NCI-H1436 (cell line): Measurements from ENCODE around the gene DIP2B.
"Not testable (repeated sequence)": the region's sequence is repeated elsewhere in the genome, so short reads cannot be mapped to it uniquely, and the experiment has no call there.

ENCODE experiments used
- DNase-seq: peaks from one replicate; lab custom pipeline; 2025; lab: John Stamatoyannopoulos, UW

The DIP2B gene, protein sequence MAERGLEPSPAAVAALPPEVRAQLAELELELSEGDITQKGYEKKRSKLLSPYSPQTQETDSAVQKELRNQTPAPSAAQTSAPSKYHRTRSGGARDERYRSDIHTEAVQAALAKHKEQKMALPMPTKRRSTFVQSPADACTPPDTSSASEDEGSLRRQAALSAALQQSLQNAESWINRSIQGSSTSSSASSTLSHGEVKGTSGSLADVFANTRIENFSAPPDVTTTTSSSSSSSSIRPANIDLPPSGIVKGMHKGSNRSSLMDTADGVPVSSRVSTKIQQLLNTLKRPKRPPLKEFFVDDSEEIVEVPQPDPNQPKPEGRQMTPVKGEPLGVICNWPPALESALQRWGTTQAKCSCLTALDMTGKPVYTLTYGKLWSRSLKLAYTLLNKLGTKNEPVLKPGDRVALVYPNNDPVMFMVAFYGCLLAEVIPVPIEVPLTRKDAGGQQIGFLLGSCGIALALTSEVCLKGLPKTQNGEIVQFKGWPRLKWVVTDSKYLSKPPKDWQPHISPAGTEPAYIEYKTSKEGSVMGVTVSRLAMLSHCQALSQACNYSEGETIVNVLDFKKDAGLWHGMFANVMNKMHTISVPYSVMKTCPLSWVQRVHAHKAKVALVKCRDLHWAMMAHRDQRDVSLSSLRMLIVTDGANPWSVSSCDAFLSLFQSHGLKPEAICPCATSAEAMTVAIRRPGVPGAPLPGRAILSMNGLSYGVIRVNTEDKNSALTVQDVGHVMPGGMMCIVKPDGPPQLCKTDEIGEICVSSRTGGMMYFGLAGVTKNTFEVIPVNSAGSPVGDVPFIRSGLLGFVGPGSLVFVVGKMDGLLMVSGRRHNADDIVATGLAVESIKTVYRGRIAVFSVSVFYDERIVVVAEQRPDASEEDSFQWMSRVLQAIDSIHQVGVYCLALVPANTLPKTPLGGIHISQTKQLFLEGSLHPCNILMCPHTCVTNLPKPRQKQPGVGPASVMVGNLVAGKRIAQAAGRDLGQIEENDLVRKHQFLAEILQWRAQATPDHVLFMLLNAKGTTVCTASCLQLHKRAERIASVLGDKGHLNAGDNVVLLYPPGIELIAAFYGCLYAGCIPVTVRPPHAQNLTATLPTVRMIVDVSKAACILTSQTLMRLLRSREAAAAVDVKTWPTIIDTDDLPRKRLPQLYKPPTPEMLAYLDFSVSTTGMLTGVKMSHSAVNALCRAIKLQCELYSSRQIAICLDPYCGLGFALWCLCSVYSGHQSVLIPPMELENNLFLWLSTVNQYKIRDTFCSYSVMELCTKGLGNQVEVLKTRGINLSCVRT (N-terminal part only)

DNA sequence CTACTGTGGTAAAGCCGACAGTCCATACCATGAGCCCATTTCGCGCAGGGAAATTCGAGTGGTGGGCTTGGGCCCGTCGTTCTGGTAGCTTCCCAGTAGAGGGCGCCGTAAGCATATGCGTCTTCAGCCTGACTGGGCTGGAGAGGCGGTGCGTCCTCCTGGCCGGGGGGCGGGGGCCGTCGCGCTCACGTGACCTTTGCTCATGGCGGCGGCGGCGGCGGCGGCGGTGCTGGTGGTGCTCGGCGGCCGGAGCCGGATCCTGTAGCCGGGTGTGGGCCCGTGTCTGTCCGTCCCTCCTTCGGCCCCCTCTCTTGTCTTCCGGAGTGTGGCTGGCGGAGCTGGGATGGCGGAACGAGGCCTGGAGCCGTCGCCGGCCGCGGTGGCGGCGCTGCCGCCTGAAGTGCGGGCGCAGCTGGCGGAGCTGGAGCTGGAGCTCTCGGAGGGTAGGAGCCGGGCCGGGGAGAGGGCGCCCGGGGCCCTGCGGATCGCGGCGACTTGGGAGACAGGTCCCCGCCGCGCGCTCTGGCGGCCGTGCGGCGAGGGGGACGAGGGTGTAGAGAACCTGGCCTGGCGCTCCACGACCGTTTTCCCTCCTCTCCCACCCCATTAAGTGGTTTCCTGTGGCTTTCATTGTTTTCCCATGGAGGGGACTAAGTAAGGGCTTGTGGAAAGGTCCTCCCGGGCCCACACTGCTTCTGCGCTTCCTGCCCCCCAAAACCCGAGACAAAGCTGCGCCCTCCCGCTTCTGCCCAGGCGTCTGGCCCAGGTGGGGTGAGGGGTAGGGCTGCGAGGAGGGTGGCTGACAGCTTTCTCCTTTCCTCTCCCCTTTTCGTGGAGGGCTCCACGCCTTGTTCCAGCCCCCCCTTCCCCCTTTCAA is at the start of gene DIP2B:
DIP2B (plus strand) TSS at position 188 of the 877 bp plus-strand sequence; CDS start at position 344, 156 bp downstream.
- DNase-seq = peak; percentile 90

DNA sequence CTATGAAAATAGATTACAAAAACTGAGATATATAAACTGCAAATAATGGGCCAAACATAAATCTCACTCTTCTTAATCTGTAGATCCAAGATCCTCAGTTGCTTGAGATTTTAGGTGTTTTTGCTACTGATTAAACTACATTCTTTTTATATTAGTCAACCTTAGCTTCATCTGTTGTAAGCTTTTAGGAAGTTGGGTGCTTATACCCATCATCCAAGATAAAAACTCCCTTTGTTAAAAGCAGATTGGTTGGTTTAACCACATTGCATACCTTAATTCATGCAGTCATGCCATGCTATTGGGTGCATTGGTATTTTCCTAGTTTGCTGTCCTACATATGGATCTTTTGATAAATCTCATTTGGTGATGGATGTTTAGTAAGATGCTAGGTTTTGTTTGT is 46.2 kb upstream of the DIP2B start:
- no peak for DNase-seq

DNA sequence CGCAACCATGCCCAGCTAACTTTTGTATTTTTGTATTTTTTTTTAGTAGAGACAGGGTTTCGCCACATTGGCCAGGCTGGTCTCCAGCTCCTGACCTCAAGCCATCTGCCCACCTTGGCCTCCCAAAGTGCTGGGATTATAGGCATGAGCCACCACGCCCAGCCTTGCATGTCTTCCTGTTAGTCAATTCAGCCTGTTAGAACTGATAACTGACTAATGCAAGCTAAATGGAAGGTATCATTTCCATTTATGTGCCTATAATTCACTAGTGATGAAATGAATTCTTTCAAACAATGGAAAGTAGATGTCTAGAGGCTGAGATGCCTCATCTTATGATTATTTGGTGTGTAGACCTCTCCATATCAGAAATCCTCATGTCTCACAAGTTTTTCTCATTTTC is 37.3 kb upstream of the DIP2B start:
- no peak for DNase-seq

DNA sequence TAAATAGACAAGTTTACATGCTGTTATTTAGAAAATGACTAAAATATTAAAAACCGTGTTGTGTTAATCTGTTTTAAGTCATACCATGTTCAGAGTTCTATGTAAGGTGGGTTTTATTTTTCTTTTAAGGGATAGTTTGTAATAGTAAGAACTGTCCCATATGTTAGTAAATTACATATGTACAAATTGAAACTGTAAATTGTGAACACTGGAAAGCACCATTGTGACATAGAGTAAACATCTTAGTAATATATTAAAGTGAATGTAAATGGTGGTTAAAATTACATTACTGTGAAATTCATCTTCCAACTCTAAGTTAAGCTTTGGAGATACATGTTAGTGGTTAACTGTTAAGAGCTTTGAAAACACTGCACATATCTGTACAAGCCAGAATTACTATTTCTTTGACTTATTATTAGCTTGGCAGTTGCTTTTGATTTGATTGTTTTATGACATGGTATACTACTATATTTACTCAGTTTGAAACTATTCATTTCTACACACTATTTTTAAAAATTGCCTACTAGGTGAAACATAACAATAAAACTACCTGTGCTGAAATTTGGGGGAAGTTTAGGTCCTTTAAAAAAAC is 27.4 kb upstream of the DIP2B start:
- DNase-seq = no peak

DNA sequence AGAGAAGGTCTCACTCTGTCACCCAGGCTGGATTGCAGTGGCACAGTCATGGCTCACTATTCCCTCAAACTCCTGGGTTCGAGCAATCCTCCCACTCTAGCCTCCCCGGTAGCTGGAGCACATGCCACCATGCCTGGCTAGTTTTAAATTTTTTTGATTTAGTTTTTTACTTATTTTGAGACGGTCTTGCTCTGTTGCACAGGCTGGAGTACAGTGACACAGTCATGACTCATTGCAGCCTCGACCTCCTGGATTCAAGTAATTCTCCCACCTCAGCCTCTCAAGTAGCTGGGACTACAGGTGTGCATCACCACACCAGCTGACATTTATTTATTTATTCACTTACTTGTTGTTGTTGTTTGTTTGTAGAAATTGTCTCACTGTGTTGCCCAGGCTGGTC is 22.2 kb upstream of the DIP2B start:
- DNase-seq = no peak

DNA sequence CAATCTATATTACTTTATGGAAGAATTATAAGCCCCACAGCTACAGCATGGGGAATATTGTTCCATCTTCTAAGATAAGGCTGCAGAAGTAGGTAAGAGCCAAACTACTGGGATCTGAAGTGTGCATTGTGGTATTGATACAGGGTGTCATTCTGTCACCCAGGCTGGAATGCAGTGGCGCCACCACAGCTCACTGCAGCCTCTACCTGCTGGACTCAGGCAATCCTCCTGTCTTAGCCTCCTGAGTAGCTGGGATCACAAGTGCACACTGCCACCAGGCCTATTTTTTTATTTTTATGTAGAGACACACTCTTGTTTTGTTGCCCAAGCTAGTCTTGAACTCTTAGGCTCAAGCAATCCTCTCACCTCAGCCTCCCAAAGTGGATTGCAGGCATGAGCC is 21.3 kb upstream of the DIP2B start:
- no peak for DNase-seq

DNA sequence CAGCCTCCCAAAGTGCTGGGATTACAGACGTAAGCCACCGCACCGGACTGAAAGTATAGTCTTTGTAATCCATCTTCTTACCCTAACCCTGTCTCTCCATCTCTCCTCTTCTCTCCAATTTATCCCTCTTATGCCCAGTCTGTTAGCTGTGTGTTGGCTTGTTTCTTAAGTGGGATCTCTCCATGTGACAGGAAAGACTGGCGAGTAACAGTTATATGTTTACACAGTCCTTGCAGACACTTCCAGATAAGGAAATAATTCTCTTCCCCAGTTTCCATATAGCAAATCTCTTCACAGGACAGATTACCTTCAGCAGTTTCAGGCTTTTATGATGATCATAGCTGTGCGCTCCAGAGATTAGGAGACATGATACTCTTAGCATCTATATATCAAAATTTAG is 16.0 kb upstream of the DIP2B start:
- DNase-seq = no peak

DNA sequence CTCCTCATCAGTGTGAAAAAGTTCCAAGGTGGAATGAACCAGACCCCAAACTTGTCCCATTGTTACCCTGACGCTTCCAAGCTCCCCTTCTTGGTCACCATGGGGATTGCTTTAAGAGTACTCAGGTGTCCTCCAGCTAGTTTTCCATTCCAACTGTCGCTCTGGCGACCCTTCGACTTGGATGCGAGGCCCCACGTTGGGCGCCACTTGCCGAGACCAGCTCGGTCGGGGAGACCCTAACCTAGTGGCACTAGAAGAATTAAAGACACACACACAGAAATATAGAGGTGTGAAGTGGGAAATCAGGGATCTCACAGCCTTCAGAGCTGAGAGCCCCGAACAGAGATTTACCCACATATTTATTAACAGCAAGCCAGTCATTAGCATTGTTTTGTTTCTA is 6.7 kb upstream of the DIP2B start:
- not testable (repeated sequence) for DNase-seq

DNA sequence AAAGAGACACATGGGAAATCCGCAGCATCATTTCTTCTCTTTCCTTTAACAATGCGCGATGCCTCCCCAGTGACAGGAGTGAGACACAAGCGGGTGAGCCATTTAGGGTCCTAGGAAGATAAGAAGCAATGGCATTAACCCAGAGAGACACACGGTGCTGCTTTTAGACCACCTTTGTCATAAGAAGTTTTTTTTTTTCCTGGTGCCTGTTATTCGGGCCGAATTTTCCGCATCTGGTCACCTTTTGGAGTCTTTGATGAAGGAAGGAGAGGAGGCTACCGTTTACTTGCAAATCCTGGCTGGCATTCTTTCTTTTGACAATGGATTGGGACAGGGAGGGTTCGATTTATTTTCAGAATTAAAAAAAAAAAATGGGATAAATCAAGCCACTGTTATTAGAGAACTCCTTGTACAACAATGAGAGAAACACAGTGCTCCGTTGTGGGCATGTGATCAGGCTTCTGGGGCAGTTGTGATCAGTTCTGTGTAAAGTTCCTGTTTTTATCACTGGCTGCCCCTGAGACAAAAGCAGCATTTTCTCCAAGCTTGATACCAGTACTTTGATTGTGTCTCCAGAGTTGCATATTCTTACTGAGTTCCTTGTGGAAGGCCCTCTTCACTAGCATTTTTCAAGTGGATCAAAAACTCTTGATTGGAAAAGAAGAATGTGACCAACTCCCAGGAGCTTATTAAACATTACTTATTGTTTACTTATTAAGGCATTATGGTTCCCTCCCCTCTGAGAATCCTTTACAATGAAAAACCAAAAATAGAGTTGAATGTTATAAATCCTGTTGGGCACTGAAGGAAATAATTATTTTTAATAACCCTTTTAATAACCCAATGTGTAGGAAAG is 1.1 kb downstream of the DIP2B start:
- no peak for DNase-seq

DNA sequence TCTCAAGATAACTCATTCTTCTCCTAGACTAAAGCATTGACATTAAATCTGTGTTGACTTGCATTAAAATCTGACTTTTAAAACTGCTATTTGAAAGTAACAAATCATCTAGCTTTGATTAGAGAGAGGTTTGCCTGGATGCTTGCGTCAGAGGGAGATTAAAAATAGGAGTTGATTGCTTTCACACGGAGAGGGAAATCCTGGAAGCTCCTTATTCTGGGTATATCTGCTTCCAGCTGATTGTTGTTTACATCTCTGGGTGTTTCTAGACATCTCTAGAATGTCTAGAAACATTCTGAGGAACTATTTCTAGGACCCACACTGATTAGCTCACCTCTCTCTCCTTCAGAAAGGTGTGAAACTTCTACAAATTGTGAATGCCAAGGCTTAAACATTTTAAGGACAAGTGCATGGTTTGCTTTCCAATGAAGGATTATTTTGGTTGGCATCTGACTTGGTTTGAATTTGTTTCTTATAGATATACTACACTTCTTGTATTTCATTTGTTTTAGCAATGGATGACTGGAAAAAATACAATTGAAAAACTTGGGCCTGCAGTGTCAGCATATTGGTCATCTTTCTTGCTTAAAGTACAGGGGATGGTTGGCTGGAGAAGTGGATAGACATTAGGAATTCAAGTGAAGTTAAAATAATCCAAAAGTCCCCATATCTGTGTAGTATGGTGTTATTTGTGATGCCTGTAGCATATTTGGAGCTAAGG is 2.1 kb downstream of the DIP2B start:
- DNase-seq = no peak

DNA sequence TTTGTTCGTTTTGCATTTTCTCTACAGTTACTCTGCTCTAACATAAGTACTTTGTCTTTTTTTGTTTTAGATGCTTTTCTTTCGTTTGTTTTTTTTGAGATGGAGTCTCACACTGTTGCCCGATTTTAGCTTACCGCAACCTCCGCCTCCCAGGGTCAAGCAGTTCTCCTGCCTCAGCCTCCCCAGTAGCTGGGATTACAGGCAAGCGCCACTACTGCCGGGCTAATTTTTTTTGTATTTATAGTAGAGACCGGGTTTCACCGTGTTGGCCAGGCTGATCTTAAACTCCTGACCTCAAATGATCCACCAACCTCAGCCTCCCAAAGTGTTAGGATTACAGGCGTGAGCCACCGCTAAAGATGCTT is 2.7 kb downstream of the DIP2B start:
- DNase-seq = no peak

DNA sequence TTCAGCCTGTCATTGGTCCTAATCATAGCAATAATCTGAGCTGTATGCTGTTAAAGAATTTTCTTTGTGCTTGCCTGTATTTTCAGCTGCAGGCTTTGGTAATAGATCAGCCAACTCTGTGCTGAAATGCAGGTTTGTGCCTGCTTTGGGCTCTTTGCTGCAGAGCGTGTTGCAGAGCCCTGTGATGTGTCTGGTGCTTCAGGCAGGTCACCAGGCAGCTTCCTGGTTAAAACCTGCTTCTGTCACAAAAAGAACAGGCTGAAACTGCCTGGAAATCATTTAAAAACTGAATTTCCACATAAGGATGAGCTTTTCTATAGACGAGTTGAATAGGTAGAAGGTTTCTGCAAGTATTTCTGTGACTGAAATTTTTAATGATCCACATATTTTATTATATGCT is 3.1 kb downstream of the DIP2B start:
- DNase-seq = no peak

DNA sequence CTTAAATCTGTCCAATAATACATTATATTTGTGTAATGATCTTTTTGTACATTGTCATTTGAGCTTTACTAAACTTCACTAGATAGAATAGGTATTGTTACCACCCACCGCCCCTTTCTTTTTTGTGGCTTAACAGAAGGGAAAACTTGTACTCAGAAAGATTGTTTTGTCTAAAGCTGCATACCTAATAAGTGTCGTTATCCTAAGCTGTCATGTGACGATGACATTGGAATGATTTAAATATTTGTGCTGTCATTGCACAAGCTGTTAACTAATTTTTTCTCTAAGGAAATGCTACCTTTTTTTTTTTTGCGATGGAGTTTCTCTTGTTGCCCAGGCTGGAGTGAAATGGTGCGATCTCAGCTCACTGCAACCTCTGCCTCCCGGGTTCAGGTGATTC is 3.6 kb downstream of the DIP2B start:
- no peak for DNase-seq

DNA sequence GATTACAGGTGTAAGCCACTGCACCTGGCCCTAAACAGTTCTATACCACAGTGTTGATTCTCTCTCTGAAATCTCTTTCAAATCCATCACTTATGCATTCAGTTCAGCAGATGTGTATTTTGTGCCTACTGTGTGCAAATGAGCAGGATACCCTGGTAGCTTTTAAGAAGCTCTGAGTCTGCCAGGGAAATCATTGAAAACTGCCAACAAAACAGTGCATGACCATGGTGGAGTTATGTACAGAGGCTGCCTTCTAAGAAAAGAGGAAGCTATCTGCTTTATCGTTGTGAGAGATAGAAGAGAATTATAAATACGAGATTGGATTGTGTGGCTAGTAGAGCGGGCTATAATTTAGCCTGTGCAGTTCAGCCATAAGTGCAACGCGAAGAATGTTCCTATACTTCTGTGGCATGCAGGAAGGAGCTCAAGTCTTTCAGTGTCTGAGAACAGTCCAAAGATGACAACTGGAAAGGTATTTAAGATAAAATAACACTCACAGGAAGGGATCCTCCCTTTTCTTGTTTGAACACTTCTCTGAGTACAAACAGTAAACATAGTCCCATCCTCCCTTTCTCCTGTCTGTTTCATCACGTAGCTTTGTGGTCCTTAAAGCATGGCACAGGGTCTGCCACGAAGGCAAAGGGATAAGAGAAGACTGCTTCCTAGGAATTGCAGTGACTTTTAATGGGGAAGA is 4.3 kb downstream of the DIP2B start:
- DNase-seq = no peak

DNA sequence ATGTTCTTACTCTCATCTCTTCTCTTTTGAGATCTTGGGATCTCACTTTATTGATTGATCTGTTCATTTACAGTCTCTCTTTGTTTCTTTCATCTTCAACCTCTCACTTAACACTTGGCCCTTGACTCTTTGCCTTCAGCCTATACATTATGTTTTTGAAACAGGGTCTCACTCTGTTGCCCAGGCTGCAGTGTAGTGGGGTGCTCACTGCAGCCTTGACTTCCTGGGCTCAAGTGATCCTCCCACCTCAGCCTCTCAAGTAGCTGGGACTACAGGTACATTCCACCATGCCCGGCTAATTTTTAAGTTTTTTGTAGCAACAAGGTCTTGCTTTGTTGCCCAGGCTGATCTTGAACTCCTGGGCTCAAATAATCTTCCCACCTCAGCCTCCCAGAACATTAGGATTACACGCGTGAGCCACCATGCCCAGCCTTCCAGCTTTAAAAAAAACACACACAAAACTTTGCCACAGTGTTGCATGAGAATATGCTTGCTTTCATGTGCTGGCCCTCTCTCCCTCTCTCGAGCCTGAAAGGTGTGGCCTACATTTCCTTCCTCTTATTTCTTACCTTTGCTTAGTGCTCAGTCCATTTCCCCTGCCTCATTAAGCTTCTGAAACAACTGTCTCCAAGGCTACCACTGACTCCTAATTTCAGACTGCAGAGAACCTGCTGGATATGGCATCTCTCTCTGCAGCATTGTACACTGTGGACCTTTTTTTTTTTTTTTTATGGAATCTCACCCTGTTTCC is 9.9 kb downstream of the DIP2B start:
- DNase-seq = no peak

DNA sequence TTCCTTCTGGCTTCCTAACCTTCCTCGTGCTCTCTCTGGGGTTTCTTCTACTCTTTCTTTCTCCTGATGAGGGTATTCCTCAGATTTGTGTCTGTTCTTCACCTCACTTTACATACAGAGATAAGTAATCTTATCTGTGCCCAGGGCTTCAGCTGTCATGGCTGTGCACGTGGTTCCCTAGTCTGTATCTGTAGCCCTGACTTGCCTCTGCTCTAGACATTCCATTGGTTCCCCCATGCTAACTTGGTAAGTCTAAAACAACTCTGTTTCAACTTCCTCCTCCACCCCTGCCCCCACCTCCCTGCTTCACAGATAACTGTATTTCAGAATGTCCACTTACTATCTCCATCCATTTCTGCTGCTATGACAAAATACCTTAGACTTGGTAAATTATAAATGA is 10.8 kb downstream of the DIP2B start:
- DNase-seq = no peak

DNA sequence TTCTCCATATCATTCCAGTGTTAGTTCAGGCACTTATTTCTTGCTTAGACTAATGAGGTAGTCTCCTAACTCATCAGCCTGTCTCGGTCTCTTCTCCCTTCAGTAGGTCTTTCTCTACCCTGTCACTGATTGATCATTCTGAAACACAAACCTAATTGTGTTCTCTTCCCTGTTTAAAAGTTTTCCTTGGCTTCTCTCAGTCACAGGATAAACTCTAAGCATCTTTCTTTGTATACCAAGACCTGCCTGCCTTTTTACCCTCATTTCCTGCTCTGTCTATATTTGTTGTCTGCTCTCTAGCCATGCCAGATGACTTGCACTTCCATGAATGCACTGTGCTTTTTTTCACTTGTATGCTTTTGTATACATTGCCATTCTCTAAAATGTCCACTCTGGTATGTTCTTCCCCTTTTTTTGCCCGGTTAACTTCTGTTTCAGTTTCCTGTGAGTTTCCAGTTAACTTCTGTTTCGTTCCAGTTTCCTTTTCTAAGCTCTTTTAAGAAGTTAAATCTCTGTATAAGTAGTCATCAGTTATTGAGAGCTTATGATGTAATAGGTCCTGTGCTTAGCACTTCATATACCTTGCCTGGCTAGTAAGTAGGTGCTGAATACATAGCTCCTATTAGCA is 12.8 kb downstream of the DIP2B start:
- no peak for DNase-seq

DNA sequence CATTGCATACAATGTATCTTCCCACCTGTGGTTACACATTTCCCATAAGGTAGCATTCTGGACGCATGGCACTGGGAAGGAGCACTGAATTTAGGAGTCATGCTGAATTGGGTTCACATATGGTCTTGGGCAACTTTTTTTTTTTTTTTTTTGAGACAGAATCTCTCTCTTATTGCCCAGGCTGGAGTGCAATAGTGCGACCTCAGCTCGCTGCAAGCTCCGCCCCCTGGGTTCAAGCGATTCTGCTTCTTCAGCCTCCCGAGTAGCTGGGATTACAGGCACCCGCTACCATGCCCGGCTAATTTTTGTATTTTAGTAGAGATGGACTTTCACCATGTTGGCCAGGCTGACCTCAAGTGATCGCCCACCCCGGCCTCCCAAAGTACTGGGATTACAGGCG is 13.3 kb downstream of the DIP2B start:
- no peak for DNase-seq
